GM18861 (cell line): ENCODE measurements around the gene HLCS.

Experiments used
- ATAC-seq: cut with Tn5 transposase; IDR thresholded peaks from one replicate; pipeline ENCODE4 v1.9.1; 2021; ENCODE audit not compliant: unreplicated experiment

The HLCS gene

GRCh38 chr21:36916718-36917117 lies 49.8 kb downstream of the HLCS start:
- ATAC-seq = no peak

- ATAC-seq = no peak
Measured at GRCh38 chr21:36915696-36916245, 50.7 kb downstream of the HLCS start.

GRCh38 chr21:36915014-36915695 lies 51.3 kb downstream of the HLCS start:
- no peak for ATAC-seq

- no peak for ATAC-seq
Measured at GRCh38 chr21:36914244-36915013, 52.0 kb downstream of the HLCS start.

- ATAC-seq = no peak
Measured at GRCh38 chr21:36913247-36914169, 53.0 kb downstream of the HLCS start.

- no peak for ATAC-seq
Measured at GRCh38 chr21:36910581-36911307, 55.7 kb downstream of the HLCS start.

GRCh38 chr21:36909901-36910561 lies 56.4 kb downstream of the HLCS start:
- no peak for ATAC-seq

GRCh38 chr21:36909423-36909822 lies 57.0 kb downstream of the HLCS start:
- ATAC-seq = no peak

GRCh38 chr21:36908260-36908908 lies 58.1 kb downstream of the HLCS start:
- no peak for ATAC-seq

GRCh38 chr21:36904093-36904666 lies 62.3 kb downstream of the HLCS start:
- no peak for ATAC-seq

- no peak for ATAC-seq
Measured at GRCh38 chr21:36902793-36903192, 63.7 kb downstream of the HLCS start.

GRCh38 chr21:36902331-36902730 lies 64.1 kb downstream of the HLCS start:
- ATAC-seq = no peak

- no peak for ATAC-seq
Measured at GRCh38 chr21:36901575-36901974, 64.9 kb downstream of the HLCS start.

- ATAC-seq = no peak
Measured at GRCh38 chr21:36893581-36893980, 72.9 kb downstream of the HLCS start.

- no peak for ATAC-seq
Measured at GRCh38 chr21:36892201-36892600, 74.3 kb downstream of the HLCS start.

GRCh38 chr21:36891692-36892091 lies 74.8 kb downstream of the HLCS start:
- ATAC-seq = no peak

GRCh38 chr21:36891121-36891520 lies 75.3 kb downstream of the HLCS start:
- no peak for ATAC-seq

- no peak for ATAC-seq
Measured at GRCh38 chr21:36890086-36890485, 76.4 kb downstream of the HLCS start.

GRCh38 chr21:36889401-36889800 lies 77.1 kb downstream of the HLCS start:
- ATAC-seq = no peak
